GM19193 (cell line): Measurements from ENCODE around the gene PRR18.

Source experiments
- POLR2A ChIP-seq: IDR thresholded peaks from 4 replicates; pipeline ENCODE4 v1.6.1; 2011; ENCODE audit not compliant: insufficient read depth, insufficient read length; ENCODE audit errors: extremely low read depth

Gene PRR18

GRCh38 chr6:166335378-166336302 is 27.4 kb upstream of the PRR18 start:
- TF ChIP-seq POLR2A: no peak

GRCh38 chr6:166334878-166335277 is 26.7 kb upstream of the PRR18 start:
- TF ChIP-seq POLR2A: no peak

- no peak for TF ChIP-seq POLR2A
Measured at GRCh38 chr6:166333172-166333995, 25.2 kb upstream of the PRR18 start.

GRCh38 chr6:166331503-166332415 is 23.6 kb upstream of the PRR18 start:
- no peak for TF ChIP-seq POLR2A

- no peak for TF ChIP-seq POLR2A
Measured at GRCh38 chr6:166330612-166331011, 22.4 kb upstream of the PRR18 start.

- TF ChIP-seq POLR2A: no peak
Measured at GRCh38 chr6:166325383-166326042, 17.3 kb upstream of the PRR18 start.

GRCh38 chr6:166323395-166323794 is 15.2 kb upstream of the PRR18 start:
- TF ChIP-seq POLR2A: no peak

GRCh38 chr6:166318649-166319600 is 10.7 kb upstream of the PRR18 start:
- TF ChIP-seq POLR2A: peak; percentile 16

- peak; percentile 14 for TF ChIP-seq POLR2A
Measured at GRCh38 chr6:166318227-166318626, 10.0 kb upstream of the PRR18 start.

- no peak for TF ChIP-seq POLR2A
Measured at GRCh38 chr6:166317261-166318212, 9.3 kb upstream of the PRR18 start.

- TF ChIP-seq POLR2A: no peak
Measured at GRCh38 chr6:166315436-166315835, 7.2 kb upstream of the PRR18 start.

GRCh38 chr6:166314454-166314853 is 6.3 kb upstream of the PRR18 start:
- TF ChIP-seq POLR2A: no peak
